Measurements from ENCODE around the gene RADIL.

RADIL gene

GRCh38 chr7:4774007-4774406 is 109.5 kb downstream of the RADIL start:
- no peak for DNase-seq

DNA sequence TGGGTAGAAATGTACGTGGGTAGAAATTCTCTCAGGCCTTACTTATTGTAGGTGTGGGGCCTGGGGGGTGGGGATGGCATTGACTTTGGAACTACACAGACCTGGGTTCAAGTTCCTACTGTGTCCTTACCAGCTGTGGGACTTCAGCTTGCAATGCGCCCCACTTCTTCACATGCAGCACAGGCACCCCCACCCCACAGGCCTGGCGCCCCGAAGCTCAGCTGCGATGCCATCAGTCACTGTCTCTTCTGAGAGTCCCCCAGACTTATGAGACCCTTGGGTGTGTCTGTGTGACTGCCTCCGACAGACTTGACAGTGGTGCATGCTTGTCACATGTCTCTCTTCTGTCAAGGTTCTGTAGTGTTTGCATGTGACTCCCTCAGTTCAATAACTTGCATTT is 111.2 kb downstream of the RADIL start:
- DNase-seq: no peak

GRCh38 chr7:4771737-4772136 is 111.8 kb downstream of the RADIL start:
- DNase-seq: no peak

- DNase-seq: no peak
Measured at GRCh38 chr7:4770886-4771285, 112.6 kb downstream of the RADIL start.

DNA sequence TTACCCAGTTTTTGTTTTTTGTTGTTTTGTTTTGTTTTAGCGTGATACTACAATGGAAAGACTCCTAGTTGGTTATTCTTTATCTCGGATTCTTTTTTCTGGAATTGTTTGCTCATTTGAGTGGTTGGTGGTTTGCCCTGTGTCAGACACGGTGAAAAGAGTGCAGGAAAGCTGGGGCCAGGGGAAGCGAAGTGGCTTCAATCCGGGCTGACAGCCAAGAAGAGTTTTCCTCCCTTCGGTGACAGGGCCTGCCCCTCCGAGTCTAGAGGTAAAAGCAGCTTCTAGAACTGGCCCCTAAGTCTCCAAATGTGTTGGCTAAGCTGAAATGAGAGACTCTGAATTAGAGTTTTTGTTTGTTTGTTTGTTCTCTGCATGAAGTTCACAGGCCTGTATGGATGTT is 113.8 kb downstream of the RADIL start:
- no peak for DNase-seq

- DNase-seq: no peak
Measured at GRCh38 chr7:4768597-4769569, 114.6 kb downstream of the RADIL start.

DNA sequence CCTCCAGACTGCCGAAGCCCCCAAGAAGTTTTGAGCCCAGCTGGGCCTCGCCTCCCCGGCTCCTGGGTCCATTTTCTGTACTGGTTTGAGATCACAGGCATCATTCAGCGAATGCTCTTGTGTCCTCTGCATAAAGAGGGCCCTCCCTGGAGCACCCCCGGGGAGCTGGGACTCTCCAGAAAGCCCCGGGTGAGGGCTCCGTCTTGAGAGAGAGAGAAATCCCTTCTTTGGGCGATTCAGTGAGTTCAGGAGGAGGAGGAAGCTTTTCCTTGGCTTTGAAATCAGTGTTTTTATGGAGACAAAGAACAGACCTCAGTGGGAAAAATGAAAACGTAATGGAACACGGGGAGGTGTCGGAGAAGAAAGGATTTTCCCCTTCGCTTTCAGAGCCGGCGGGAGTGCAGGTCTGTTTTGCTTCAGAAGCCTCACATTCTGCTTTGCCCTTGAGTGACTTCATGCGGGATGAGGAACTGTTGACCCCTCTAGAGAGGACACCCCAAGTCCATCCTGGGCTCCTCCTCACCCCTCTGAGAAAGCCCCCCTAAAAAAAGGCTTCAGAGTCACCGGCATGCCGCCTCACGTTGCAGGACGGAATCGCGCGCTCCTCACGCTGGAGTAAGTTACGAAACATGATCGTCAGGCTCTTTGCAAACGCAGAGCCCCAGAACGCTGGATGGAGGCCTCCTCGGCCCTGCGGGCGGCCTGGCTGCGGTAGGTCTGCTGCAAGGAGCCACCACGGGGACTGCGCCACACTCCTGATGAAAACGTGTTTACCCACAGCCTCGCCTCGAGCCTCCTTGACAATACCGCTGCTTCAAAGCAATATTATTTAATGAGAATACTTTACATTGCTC is 116.6 kb downstream of the RADIL start:
- DNase-seq: no peak

DNA sequence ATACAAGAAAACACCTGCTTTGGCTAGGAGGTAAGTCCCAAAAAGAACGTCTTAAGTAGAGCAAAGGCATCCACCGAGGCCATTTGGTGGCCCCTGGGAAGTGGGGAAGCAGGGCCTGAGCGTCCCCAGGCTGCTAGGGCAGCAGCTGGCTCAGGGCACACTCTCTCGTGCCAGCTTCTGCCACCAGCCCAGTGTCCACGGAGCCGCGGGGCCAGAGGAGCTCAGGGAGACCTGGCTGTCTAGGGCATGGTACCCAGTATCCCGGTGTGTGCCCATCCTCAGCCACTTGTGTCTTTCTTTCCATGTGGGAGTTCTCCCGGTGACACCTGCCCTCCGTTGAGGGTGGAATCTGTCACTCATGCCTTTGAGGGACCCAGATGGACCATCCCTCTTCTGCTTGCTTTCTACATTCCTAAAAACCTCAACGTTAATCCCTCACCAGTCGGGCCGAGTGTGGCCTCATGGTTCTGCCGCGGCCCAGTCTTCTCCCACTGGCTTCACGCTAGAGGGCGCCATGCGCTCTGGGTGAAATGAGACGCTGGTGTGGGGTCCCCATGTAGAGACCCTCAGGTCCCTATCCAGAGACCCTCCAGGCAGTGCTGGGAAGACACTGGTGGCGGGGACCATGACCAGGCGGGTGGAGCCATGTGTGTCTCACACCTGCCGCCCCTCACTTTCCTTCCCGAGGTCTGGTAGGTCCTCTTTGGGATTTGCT is 117.6 kb downstream of the RADIL start:
- no peak for DNase-seq

- no peak for DNase-seq
Measured at GRCh38 chr7:4764402-4765007, 119.0 kb downstream of the RADIL start.

DNA sequence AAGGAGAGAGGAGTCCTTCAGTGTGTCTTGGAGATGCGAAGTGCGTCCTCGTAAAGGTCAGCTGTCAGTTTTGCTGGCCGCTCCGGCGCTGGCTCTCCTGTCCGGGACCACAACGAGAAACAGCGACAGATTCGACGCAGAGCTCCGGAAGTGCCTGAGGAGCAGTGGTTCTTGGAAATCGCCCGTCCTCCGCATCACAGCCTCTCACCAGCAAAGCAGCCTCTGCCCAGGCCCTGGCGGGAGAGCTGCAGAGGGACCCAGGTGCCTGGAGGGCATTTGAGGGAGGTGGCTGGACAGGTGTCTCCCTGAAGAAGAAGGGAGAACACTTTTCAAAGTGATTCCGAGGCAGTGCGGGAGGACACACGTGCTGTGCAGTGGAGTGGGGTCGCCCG is 119.7 kb downstream of the RADIL start:
- DNase-seq: no peak

DNA sequence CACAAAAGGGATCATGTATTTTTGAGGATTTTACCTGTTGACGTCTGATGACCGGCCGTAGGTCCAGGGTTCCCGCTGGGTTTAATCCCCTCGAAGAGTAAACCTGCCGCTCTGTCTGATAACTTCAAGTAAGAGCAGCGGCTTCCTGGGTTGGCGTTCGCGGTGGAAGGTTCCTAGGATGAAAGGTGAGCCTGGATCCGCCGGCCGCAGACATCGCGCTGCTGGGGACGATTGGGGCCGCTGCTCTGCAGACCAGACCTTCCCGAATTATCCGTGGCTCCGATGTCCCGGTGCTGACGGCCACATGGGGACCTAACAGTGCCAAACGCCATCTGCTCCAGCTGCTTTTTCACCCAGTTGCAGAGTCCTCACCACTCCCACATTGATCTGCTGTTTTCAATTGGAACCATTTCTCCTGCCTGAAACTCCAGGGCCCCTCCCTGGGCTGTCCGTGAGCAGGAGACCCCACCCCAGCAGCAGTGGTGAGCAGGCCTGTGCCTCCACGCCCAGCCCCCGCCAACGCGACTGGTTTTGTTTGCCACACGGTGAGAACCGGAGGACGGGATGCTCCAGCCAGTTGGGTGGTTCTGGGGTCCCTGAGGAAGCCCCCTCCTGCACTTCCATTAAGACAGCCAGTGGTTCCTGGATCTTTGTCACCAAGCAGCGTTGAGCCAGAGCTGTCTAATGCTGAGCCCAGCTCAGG is 120.3 kb downstream of the RADIL start:
- DNase-seq: no peak

- no peak for DNase-seq
Measured at GRCh38 chr7:4762121-4763055, 121.1 kb downstream of the RADIL start.

GRCh38 chr7:4760952-4761351 is 122.6 kb downstream of the RADIL start:
- no peak for DNase-seq

DNA sequence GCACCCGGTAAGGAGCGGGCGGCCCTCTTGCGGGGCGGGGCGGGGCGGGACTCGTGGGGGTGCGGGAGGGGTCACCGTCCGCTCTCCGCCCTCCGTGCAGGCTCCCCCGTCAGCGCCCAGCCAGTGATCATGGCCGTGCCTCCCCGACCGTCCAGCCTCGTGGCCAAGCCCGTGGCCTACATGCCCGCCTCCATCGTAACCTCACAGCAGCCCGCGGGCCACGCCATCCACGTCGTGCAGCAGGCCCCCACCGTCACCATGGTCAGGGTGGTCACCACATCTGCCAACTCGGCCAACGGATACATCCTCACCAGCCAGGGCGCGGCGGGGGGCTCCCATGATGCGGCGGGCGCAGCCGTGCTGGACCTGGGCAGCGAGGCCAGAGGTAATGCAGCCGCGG is 124.3 kb downstream of the RADIL start:
- DNase-seq: no peak

GRCh38 chr7:4758791-4759190 is 124.7 kb downstream of the RADIL start:
- DNase-seq: no peak

- no peak for DNase-seq
Measured at GRCh38 chr7:4758111-4758510, 125.4 kb downstream of the RADIL start.

DNA sequence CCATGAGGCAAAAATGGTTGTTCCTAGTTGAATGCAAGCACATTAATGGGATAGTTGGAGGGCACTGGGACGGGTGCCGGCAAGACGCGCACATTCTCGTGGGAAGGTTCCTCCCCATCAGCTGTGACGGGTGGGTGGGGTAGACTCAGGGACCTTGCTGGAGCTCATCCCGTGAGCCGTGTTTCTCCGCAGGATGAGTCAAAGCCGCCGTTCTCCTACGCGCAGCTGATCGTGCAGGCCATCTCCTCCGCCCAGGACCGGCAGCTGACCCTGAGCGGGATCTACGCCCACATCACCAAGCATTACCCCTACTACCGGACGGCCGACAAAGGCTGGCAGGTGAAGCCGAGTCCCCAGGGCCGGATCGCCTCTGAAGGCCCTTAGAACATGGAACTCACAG is 128.5 kb downstream of the RADIL start:
- DNase-seq: no peak

DNA sequence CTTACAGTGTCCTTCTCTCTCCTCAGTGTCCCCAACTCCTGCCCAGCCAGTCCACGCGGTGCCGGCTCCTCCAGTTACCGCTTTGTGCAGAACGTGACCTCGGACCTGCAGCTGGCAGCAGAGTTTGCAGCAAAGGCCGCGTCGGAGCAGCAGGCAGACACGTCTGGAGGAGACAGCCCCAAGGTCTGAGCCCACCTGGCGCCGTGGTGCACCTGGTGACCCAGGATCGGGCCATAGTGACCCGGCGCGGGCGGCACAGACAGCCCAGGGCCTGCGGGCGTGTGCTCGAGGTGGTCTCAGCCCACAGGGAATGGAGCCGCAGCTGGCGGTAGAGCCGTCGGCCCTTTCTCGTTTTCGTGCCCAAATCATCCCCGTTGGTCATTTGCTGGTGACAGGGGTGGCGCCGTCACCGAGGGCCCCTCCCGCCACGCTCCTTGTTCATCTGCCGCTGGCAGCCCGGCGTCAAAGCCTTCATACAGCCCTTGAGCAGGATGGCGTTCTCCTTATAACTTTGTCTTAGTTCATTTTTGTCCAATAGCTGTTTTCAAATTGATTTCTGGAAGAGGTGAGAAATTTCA is 129.0 kb downstream of the RADIL start:
- no peak for DNase-seq

DNA sequence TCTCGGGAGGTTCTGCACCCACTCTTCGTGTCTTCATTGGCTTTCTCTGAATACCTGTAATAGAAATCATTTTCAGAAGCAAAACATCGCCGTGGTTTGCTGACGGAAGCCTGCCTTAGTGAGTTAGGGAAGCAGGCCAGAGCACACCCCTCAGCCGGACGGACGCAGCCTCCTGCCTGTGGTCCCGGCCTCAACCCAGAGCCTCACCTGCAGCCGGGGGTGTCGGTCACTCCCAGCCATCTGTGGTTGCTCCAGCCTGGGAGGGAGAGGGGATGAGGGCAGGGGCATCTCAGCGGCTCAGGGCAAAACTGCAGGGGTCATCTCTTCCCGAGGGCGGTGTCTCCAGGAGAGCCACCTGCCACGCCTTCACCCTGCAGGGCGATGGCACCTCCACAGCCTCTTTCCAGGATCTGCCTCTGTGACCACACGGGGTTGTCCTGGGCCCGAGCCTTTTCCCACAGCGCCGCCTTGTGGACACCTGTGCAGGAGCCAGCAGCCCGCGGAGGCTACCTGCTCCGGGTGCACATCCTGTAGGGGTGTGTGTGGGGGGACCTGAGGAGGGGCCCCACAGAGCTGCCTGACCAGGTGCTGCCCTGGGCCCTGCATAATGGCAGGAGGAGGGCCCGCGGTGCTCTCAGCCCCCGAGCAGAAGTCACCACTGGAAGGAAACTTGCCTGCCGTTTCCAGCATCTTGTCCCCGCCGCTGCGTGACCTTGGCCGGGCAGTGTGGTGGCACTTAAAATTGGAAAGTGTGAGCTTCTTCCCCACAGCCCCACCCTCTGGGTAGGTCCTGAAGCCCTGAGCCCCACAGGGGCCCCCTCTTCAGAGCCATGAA is 129.7 kb downstream of the RADIL start:
- peak; percentile 92 for DNase-seq
